CD14-positive monocyte (primary cell): ENCODE measurements around the gene DPF1. TPM values are rescaled to one million over a fixed set of nuclear protein-coding genes. Genes with fewer than 3 reads are reported as not detected.

Experiments used
- DNase-seq, 3 donors: peaks; one replicate each; pipeline ENCODE4 v3.0.0-alpha.2; 2011 to 2022
- H2AFZ ChIP-seq: 2 replicates; pipeline ENCODE4 v1.6.0; 2012; ENCODE audit warnings: mild to moderate bottlenecking, low read depth, low read length, inconsistent platforms; ENCODE audit not compliant: insufficient read depth, poor library complexity, severe bottlenecking
- H3K27ac ChIP-seq, 2 donors: 1 replicate in 1 of 2; 2 replicates in 1 of 2; pipeline ENCODE4 v1.5.1; 2012 to 2013; ENCODE audit warnings: low read length in 2 of 2, control low read depth in 1 of 2, inconsistent platforms in 1 of 2, low read depth in 1 of 2, mild to moderate bottlenecking in 1 of 2
- H3K27me3 ChIP-seq, 2 donors: one replicate each; pipeline versions ENCODE4 v1.6.0 to v1.6.1; 2011 to 2013; ENCODE audit warnings: low read length in 2 of 2; ENCODE audit not compliant: control insufficient read depth in 2 of 2, insufficient read depth in 2 of 2
- H3K36me3 ChIP-seq, 2 donors: replicated peaks in 1 of 2; 1 replicate in 1 of 2; 2 replicates in 1 of 2; pipeline versions ENCODE4 v1.5.1 to v1.6.1; 2012 to 2013; ENCODE audit warnings: low read length in 2 of 2, control low read depth in 1 of 2, inconsistent platforms in 1 of 2, mild to moderate bottlenecking in 1 of 2; ENCODE audit not compliant: insufficient read depth in 2 of 2, control insufficient read depth in 1 of 2
- H3K4me1 ChIP-seq, 2 donors: 1 replicate in 1 of 2; 2 replicates in 1 of 2; pipeline versions ENCODE4 v1.5.1 to v1.6.1; 2012 to 2013; ENCODE audit warnings: low read length in 2 of 2, control low read depth in 1 of 2, inconsistent platforms in 1 of 2, mild to moderate bottlenecking in 1 of 2, moderate library complexity in 1 of 2; ENCODE audit not compliant: insufficient read depth in 2 of 2, control insufficient read depth in 1 of 2
- H3K4me2 ChIP-seq: replicated peaks from 2 replicates; pipeline ENCODE3; 2012; ENCODE audit warnings: low read length, moderate library complexity, mild to moderate bottlenecking; ENCODE audit not compliant: poor library complexity, severe bottlenecking; ENCODE audit errors: extremely low read depth
- H3K4me3 ChIP-seq, 3 experiments: fragments of 200-600 bp in 1 of 3; sonication (generic) in 1 of 3; replicated peaks in 1 of 3; 1 replicate in 2 of 3; 2 replicates in 1 of 3; pipeline ENCODE4 v1.5.1; 2011 to 2013; ENCODE audit warnings: low read length in 3 of 3, mild to moderate bottlenecking in 3 of 3, control low read depth in 2 of 3, low read depth in 2 of 3, inconsistent platforms in 1 of 3, moderate library complexity in 1 of 3
- H3K79me2 ChIP-seq: 2 replicates; pipeline ENCODE4 v1.6.0; 2012; ENCODE audit warnings: mild to moderate bottlenecking, control low read depth, inconsistent platforms, low read length, moderate library complexity; ENCODE audit not compliant: insufficient read depth
- H3K9ac ChIP-seq: 2 replicates; pipeline ENCODE4 v1.6.0; 2017; ENCODE audit warnings: low read length, mild to moderate bottlenecking; ENCODE audit not compliant: insufficient read depth, poor library complexity, severe bottlenecking
- H3K9me3 ChIP-seq, 2 donors: replicated peaks in 1 of 2; 1 replicate in 1 of 2; 2 replicates in 1 of 2; pipeline versions ENCODE4 v1.5.1 to v1.6.1; 2012 to 2013; ENCODE audit warnings: low read length in 2 of 2, control low read depth in 1 of 2; ENCODE audit not compliant: control insufficient read depth in 1 of 2, insufficient read depth in 1 of 2
- H4K20me1 ChIP-seq: 2 replicates; pipeline ENCODE4 v1.6.0; 2012; ENCODE audit warnings: mild to moderate bottlenecking, low read length, control low read depth, moderate library complexity; ENCODE audit not compliant: insufficient read depth
- H3K27ac Mint-ChIP-seq, 7 donors: one replicate each; pipeline ENCODE4 v1.8.0; 2020; ENCODE audit warnings: mild to moderate bottlenecking in 7 of 7, mixed read lengths in 7 of 7, moderate library complexity in 6 of 7, inconsistent platforms in 2 of 7
- H3K27me3 Mint-ChIP-seq, 3 donors: one replicate each; pipeline ENCODE4 v1.8.0; 2021 to 2022; ENCODE audit warnings: low read depth in 3 of 3, mild to moderate bottlenecking in 3 of 3, mixed read lengths in 3 of 3, moderate library complexity in 3 of 3, inconsistent platforms in 1 of 3
- H3K36me3 Mint-ChIP-seq, 2 donors: one replicate each; pipeline ENCODE4 v1.8.0; 2020; ENCODE audit warnings: mixed read lengths in 2 of 2, inconsistent platforms in 1 of 2, mild to moderate bottlenecking in 1 of 2
- H3K4me1 Mint-ChIP-seq: one replicate; pipeline ENCODE4 v1.8.0; 2020; ENCODE audit warnings: mild to moderate bottlenecking, mixed read lengths
- H3K4me3 Mint-ChIP-seq, 2 donors: one replicate each; pipeline ENCODE4 v1.8.0; 2020; ENCODE audit warnings: mild to moderate bottlenecking in 2 of 2, mixed read lengths in 2 of 2, moderate library complexity in 1 of 2
- H3K9me3 Mint-ChIP-seq, 7 donors: one replicate each; pipeline ENCODE4 v1.8.0; 2020 to 2022; ENCODE audit warnings: mixed read lengths in 7 of 7, mild to moderate bottlenecking in 6 of 7, moderate library complexity in 6 of 7, inconsistent platforms in 2 of 7
- WGBS: methylation state at CpG from one replicate; pipeline ENCODE4 v1.1.5; 2013; ENCODE audit warnings: missing lambda C conversion rate; ENCODE audit not compliant: insufficient coverage; 5-methylcytosine and 5-hydroxymethylcytosine counted together
- intact Hi-C, 2 donors: fragments of 100-400 bp; cut with micrococcal nuclease; formaldehyde crosslinking; loops; one replicate each; pipeline versions ENCODE4 v1.15.0 to v1.15.1; 2023
- polyA plus RNA-seq, 3 donors: library from polyadenylated mRNA; depleted of rRNA in 1 of 3; unstranded in 2 of 3; stranded (reverse) in 1 of 3; fragments of 300-500 nt in 2 of 3; fragments of >200 nt in 1 of 3; fragmentation: Illumina TruSeq in 2 of 3; gene quantifications; 1 replicate in 2 of 3; 2 replicates in 1 of 3; pipeline ENCODE4 v1.2.3, GENCODE V29; 2012 to 2021
- TF ChIP-seq, protein P1 (sequence below): fragments of 200-600 bp; IDR thresholded peaks from one replicate; pipeline ENCODE4 v1.8.0; 2022; ENCODE audit warnings: antibody characterized with exemption, mild to moderate bottlenecking

The DPF1 gene
- polyA plus RNA-seq, 3 donors, result not detected

DNA sequence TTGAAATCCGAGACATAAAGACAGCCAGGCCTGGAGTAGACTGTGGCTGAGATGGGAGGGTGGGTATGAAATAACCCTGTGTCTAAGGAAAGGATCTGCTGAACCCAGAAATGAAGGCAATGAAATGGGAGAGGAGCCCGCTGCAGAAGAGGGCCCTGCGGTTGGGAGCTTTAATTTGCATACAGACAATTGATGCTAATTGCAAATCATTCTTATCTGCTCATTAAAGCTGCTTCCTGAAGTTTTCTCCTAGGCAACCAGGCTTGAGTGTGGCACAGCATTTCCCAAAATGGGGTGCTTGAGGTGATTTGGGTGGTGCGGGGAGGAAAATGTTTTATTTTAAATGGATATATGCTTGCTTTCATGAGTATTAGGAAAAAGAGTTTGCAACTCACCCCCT, 55.4 kb downstream of the DPF1 start:
- no peak overlapping the region for H3K27ac Mint-ChIP-seq

DNA sequence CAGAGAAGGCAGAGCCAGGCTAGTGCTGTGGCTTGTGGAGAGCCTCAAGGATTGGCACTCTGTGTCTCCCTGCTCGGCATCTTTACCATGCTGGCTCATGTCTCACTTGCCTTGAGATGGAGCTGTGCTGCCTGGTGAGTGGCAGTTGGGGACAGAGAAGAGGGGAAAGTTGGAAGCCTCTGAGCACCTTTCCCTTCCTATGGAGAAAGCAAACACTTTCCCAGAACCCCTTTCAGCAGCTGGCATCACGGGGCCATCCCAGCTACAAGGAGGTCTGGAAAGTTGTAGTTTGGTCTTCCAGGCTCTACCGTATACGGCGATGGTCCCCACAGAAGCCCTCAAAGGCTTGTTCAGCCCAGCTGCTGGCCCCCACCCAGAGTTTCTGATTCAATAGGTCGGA, 58.7 kb downstream of the DPF1 start:
- Mint-ChIP-seq H3K4me1 (no peaks in the 10 kb centered on the region), H3K4me3 (no peak overlapping the region), H3K36me3 (peaks cover 54 to 86% of the 10 kb centered on the region in 2 donors), H3K27me3 (no peaks in the 10 kb centered on the region), H3K27ac (no peak overlapping the region), H3K9me3 (peaks cover 15 to 24% (median 17%) of the 10 kb centered on the region in 7 donors)
- Histone ChIP-seq H3K4me3 (no peak overlapping the region), H3K36me3 (peaks cover 38 to 66% of the 10 kb centered on the region in 2 donors), H2AFZ (no peak overlapping the region), H3K9me3 (peaks cover 12 to 16% of the 10 kb centered on the region in 2 donors), H3K4me2 (no peak overlapping the region), H3K27ac (no peak overlapping the region), H3K4me1 (no peaks in the 10 kb centered on the region), H3K79me2 (no peaks in the 10 kb centered on the region), H3K9ac (no peak overlapping the region), H4K20me1 (no peaks in the 10 kb centered on the region), H3K27me3 (no peaks in the 10 kb centered on the region)
- TF ChIP-seq, protein P1, sequence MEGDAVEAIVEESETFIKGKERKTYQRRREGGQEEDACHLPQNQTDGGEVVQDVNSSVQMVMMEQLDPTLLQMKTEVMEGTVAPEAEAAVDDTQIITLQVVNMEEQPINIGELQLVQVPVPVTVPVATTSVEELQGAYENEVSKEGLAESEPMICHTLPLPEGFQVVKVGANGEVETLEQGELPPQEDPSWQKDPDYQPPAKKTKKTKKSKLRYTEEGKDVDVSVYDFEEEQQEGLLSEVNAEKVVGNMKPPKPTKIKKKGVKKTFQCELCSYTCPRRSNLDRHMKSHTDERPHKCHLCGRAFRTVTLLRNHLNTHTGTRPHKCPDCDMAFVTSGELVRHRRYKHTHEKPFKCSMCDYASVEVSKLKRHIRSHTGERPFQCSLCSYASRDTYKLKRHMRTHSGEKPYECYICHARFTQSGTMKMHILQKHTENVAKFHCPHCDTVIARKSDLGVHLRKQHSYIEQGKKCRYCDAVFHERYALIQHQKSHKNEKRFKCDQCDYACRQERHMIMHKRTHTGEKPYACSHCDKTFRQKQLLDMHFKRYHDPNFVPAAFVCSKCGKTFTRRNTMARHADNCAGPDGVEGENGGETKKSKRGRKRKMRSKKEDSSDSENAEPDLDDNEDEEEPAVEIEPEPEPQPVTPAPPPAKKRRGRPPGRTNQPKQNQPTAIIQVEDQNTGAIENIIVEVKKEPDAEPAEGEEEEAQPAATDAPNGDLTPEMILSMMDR, result no peak
- 100% methylated on average over 3 of the region's 6 CpGs for WGBS
- intact Hi-C loops, result no loop called here
- DNase-seq, result no peak

More for the DNA sequence above, 55.4 kb downstream of the DPF1 start:
- H3K27me3 ChIP-seq, result no peaks in the 10 kb centered on the region
- H3K4me2 ChIP-seq, result no peak overlapping the region
- no peak overlapping the region for H3K9ac ChIP-seq
- H3K27ac ChIP-seq, result no peak overlapping the region
- no peaks in the 10 kb centered on the region for H3K4me1 Mint-ChIP-seq
- no peaks in the 10 kb centered on the region for H3K79me2 ChIP-seq
- H3K4me3 ChIP-seq, result no peak overlapping the region
- H3K9me3 Mint-ChIP-seq, result peaks cover 0 to 2% (median 0%) of the 10 kb centered on the region in 7 donors
- no peaks in the 10 kb centered on the region for H3K4me1 ChIP-seq
- intact Hi-C loops, result no loop called here
- peaks cover 35 to 54% of the 10 kb centered on the region in 2 donors for H3K36me3 Mint-ChIP-seq
- H3K27me3 Mint-ChIP-seq, result peaks cover 0 to 3% (median 2%) of the 10 kb centered on the region in 3 donors
- H3K4me3 Mint-ChIP-seq, result no peak overlapping the region
- no peaks in the 10 kb centered on the region for H3K9me3 ChIP-seq
- no peak overlapping the region for H2AFZ ChIP-seq
- peaks cover 23 to 43% of the 10 kb centered on the region in 2 donors for H3K36me3 ChIP-seq
- 100% methylated on average over 2 of the region's 4 CpGs for WGBS
- DNase-seq, result no peak
- no peaks in the 10 kb centered on the region for H4K20me1 ChIP-seq
- TF ChIP-seq, protein P1, result no peak
